Chondrocyte (in vitro differentiated cells): ENCODE measurements around the gene DENND4C. TPM values are rescaled to one million over a fixed set of nuclear protein-coding genes. Genes with fewer than 3 reads are reported as not detected.
"Not testable (repeated sequence)": the region's sequence is repeated elsewhere in the genome, so short reads cannot be mapped to it uniquely, and the experiment has no call there.

Experiments used
- DNase-seq: peaks from one replicate; pipeline ENCODE4 v3.0.0; 2021; ENCODE audit warnings: mixed read lengths, low spot score
- H3K27ac Mint-ChIP-seq: one replicate; pipeline ENCODE4 v1.8.0; 2021; ENCODE audit warnings: mild to moderate bottlenecking, moderate library complexity, mixed read lengths; ENCODE audit not compliant: unreplicated experiment
- H3K27me3 Mint-ChIP-seq: 2 replicates; pipeline ENCODE4 v1.8.0; 2021; ENCODE audit warnings: low read depth, mixed read lengths
- H3K36me3 Mint-ChIP-seq: 2 replicates; pipeline ENCODE4 v1.8.0; 2021; ENCODE audit warnings: low read depth, mixed read lengths
- H3K4me1 Mint-ChIP-seq: 2 replicates; pipeline ENCODE4 v1.8.0; 2021; ENCODE audit warnings: low read depth, mild to moderate bottlenecking, mixed read lengths
- H3K4me3 Mint-ChIP-seq: one replicate; pipeline ENCODE4 v1.8.0; 2021; ENCODE audit warnings: mild to moderate bottlenecking, moderate library complexity, mixed read lengths; ENCODE audit not compliant: unreplicated experiment
- H3K9me3 Mint-ChIP-seq: 2 replicates; pipeline ENCODE4 v1.8.0; 2021; ENCODE audit warnings: low read depth, mixed read lengths
- CTCF ChIP-seq: fragments of 200-600 bp; sonication (generic); IDR thresholded peaks from 2 replicates; pipeline ENCODE4 v1.5.0; 2021; ENCODE audit warnings: antibody characterized with exemption, mild to moderate bottlenecking, moderate library complexity
- total RNA-seq: library from RNA; stranded (reverse); gene quantifications from 3 replicates; pipeline ENCODE4 v1.2.1, GENCODE V29; 2021

Gene DENND4C
- total RNA-seq, 1 donor from 2014 or later: 27.0 TPM

- DNase-seq: no peak
- H3K27ac Mint-ChIP-seq: no peak overlapping the region
- H3K27me3 Mint-ChIP-seq: no peaks in the 10 kb centered on the region
- H3K4me3 Mint-ChIP-seq: no peak overlapping the region
- peaks cover 4% of the 10 kb centered on the region for H3K4me1 Mint-ChIP-seq
- H3K9me3 Mint-ChIP-seq: no peaks in the 10 kb centered on the region
- no peak for TF ChIP-seq CTCF
- no peaks in the 10 kb centered on the region for H3K36me3 Mint-ChIP-seq
Measured at GRCh38 chr9:19255112-19255511, 24.6 kb downstream of the DENND4C start.

- no peak for DNase-seq
- no peak for TF ChIP-seq CTCF
- Mint-ChIP-seq H3K4me1 (peaks cover 9% of the 10 kb centered on the region), H3K27me3 (no peaks in the 10 kb centered on the region), H3K27ac (no peak overlapping the region), H3K36me3 (no peaks in the 10 kb centered on the region), H3K4me3 (no peak overlapping the region), H3K9me3 (no peaks in the 10 kb centered on the region)
Measured at GRCh38 chr9:19255821-19256220, 25.3 kb downstream of the DENND4C start.

- peaks cover 16% of the 10 kb centered on the region for H3K4me1 Mint-ChIP-seq
- H3K36me3 Mint-ChIP-seq, H3K27me3 Mint-ChIP-seq, H3K27ac Mint-ChIP-seq, H3K4me3 Mint-ChIP-seq, DNase-seq, H3K9me3 Mint-ChIP-seq: not testable (repeated sequence)
Measured at GRCh38 chr9:19259665-19260255, 29.3 kb downstream of the DENND4C start.

- H3K4me1 Mint-ChIP-seq: peaks cover 28% of the 10 kb centered on the region
- H3K27ac Mint-ChIP-seq, H3K27me3 Mint-ChIP-seq, H3K9me3 Mint-ChIP-seq, H3K36me3 Mint-ChIP-seq, DNase-seq, H3K4me3 Mint-ChIP-seq: not testable (repeated sequence)
Measured at GRCh38 chr9:19265602-19266001, 35.1 kb downstream of the DENND4C start.

GRCh38 chr9:19266778-19267384, 36.4 kb downstream of the DENND4C start:
- H3K36me3 Mint-ChIP-seq, H3K27me3 Mint-ChIP-seq, H3K27ac Mint-ChIP-seq, H3K4me3 Mint-ChIP-seq, H3K9me3 Mint-ChIP-seq, DNase-seq: not testable (repeated sequence)
- peaks cover 22% of the 10 kb centered on the region for H3K4me1 Mint-ChIP-seq

GRCh38 chr9:19269582-19269981, 39.1 kb downstream of the DENND4C start:
- Mint-ChIP-seq H3K36me3 (no peaks in the 10 kb centered on the region), H3K4me1 (peaks cover 20% of the 10 kb centered on the region), H3K4me3 (no peak overlapping the region), H3K27ac (no peak overlapping the region), H3K27me3 (no peaks in the 10 kb centered on the region), H3K9me3 (peaks cover 3% of the 10 kb centered on the region)
- DNase-seq: no peak
- no peak for TF ChIP-seq CTCF

GRCh38 chr9:19270421-19270949, 40.0 kb downstream of the DENND4C start:
- DNase-seq: no peak
- no peaks in the 10 kb centered on the region for H3K36me3 Mint-ChIP-seq
- peaks cover 18% of the 10 kb centered on the region for H3K4me1 Mint-ChIP-seq
- peaks cover 3% of the 10 kb centered on the region for H3K9me3 Mint-ChIP-seq
- TF ChIP-seq CTCF: no peak
- H3K27me3 Mint-ChIP-seq: no peaks in the 10 kb centered on the region
- H3K4me3 Mint-ChIP-seq: no peak overlapping the region
- H3K27ac Mint-ChIP-seq: no peak overlapping the region
